Neural progenitor cell (in vitro differentiated cells): ENCODE measurements around the gene TPPP.

Experiments
- EZH2phosphoT487 ChIP-seq: fragments of 200-600 bp; sonication (generic); IDR thresholded peaks from 2 replicates; pipeline ENCODE4 v1.6.1; 2017; ENCODE audit warnings: antibody characterized with exemption
- TF ChIP-seq, protein P1 (sequence below): fragments of 200-600 bp; sonication (generic); IDR thresholded peaks from 2 replicates; pipeline ENCODE4 v1.5.1; 2017; ENCODE audit warnings: antibody characterized with exemption, mild to moderate bottlenecking

DNA sequence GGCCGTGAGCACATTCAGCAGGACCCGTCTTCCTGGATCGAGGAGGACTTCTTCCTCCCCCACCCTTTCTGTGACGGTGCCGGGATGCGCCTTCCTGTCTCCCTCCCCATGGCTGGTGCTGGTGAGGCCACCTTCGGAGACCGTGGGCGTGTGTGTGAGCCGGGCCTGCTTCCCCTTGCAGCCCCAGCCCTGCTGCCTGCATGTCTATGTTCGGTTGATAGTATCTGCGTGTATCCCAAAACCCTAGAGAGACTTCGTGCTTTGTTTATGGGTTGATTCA is 68.3 kb downstream of the TPPP start:
- TF ChIP-seq EZH2phosphoT487, result no peak
- TF ChIP-seq, protein P1, sequence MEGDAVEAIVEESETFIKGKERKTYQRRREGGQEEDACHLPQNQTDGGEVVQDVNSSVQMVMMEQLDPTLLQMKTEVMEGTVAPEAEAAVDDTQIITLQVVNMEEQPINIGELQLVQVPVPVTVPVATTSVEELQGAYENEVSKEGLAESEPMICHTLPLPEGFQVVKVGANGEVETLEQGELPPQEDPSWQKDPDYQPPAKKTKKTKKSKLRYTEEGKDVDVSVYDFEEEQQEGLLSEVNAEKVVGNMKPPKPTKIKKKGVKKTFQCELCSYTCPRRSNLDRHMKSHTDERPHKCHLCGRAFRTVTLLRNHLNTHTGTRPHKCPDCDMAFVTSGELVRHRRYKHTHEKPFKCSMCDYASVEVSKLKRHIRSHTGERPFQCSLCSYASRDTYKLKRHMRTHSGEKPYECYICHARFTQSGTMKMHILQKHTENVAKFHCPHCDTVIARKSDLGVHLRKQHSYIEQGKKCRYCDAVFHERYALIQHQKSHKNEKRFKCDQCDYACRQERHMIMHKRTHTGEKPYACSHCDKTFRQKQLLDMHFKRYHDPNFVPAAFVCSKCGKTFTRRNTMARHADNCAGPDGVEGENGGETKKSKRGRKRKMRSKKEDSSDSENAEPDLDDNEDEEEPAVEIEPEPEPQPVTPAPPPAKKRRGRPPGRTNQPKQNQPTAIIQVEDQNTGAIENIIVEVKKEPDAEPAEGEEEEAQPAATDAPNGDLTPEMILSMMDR, result no peak
